Endometrium (tissue), 2 donors: ENCODE results near the gene NBEA.
"Not testable (repeated sequence)": the region's sequence is repeated elsewhere in the genome, so short reads cannot be mapped to it uniquely, and the experiment has no call there.

ENCODE experiments used
- FAIRE-seq: peaks from 2 replicates; lab custom pipeline; 2012; peaks lifted over from hg19 to GRCh38; lab: Jason Lieb, UNC
- donor health status: control.
- donor health status: control.

The NBEA gene

DNA sequence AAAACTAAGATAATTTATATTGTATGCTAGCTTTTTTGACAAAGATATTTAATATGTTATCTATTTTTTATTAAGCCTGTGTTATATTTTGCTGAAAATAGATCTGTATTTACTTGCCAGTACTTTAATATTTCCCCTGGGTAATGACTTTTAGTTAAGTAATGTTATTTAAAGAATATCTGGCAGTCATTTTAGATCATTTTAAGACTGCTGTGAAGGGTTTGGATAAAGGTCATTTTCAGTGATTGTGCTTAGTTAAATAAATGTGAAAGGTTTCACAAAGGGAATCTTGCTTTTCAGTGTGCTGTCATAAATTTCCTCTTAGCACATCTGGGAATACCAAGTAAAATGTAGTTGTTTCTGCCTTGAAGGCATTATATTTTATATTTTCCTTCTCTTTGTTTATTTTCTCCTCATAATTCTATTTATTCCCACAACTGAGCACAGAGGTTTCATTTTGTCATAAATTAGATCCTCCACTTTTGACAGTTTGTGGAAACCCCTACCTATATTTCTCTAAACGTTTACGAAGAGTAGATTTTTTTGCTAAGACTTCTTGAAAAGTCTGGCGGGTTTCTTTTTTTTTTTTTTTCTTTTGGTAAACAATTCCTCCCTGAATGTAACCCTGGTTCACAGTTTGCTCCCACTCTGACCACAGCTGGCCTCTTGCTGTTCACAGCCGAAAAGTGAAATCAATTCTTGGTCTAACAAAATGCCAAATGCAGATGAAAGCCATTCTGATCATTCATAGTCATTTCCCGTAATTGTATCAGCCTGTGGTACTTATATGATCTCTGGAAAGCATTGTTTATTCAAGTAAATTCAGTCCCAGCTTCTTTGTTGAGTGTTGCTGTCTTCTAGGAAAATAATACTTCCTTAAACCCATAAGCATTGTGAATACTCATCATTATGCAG is 446.6 kb downstream of the NBEA start:
- FAIRE-seq = peak; percentile 90

GRCh38 chr13:35389535-35389934 is 447.5 kb downstream of the NBEA start:
- no peak for FAIRE-seq

- FAIRE-seq = no peak
Observed at GRCh38 chr13:35392768-35393167, 450.7 kb downstream of the NBEA start.

- FAIRE-seq = no peak
Observed at GRCh38 chr13:35393886-35394285, 451.8 kb downstream of the NBEA start.

DNA sequence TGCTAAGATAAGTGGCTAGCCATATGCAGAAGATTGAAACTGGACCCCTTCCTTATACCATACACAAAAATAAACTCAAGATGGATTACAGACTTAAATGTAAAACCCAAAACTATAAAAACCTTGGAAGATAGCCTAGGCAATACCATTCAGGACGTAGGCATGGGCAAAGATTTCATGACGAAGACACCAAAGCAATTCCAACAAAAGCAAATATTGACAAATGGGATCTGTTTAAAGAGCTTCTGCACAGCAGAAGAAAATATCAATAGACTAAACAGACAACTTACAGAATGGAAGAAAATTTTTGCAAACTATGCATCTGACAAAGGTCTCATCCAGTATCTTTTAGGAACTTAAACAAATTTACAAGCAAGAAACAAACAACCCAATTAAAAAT is 466.2 kb downstream of the NBEA start:
- not testable (repeated sequence) for FAIRE-seq

DNA sequence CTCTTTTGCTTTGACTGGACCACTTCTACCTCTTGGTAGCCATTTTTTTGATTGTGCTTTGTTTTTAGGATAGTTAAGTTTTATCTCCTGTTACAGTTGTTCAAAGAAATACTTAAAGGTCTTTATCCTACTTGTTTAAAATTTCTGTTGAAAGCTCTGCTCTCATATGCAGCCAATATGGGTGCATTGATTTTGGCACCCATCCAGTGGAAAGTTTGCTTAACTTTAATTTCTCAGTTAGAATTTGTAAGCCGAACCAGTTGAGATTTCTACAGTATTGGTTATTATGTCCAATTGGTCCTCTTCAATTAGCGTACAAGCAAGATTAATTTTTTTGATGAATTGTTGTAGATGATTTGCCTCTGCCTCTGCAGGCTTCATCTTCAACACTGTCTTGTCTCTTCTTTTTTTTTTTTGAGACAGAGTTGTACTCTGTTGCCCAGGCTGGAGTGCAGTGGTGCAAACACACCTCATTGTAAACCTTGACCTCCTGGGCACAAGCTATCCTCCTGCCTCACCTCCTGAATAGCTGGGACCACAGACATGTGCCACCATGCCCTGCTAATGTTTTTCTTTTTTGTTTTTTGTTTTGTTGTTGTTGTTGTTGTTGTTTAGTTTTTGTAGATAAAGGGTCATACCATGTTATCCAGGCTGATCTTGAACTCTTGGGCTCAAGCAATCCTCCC is 469.1 kb downstream of the NBEA start:
- FAIRE-seq = no peak

- no peak for FAIRE-seq
Observed at GRCh38 chr13:35448465-35448864, 506.4 kb downstream of the NBEA start.

GRCh38 chr13:35449821-35450220 is 507.8 kb downstream of the NBEA start:
- no peak for FAIRE-seq

- peak; percentile 55 for FAIRE-seq
Observed at GRCh38 chr13:35455022-35455421, 513.0 kb downstream of the NBEA start.

- no peak for FAIRE-seq
Observed at GRCh38 chr13:35457258-35457657, 515.2 kb downstream of the NBEA start.

- no peak for FAIRE-seq
Observed at GRCh38 chr13:35460061-35460460, 518.0 kb downstream of the NBEA start.

GRCh38 chr13:35465371-35465770 is 523.3 kb downstream of the NBEA start:
- no peak for FAIRE-seq

DNA sequence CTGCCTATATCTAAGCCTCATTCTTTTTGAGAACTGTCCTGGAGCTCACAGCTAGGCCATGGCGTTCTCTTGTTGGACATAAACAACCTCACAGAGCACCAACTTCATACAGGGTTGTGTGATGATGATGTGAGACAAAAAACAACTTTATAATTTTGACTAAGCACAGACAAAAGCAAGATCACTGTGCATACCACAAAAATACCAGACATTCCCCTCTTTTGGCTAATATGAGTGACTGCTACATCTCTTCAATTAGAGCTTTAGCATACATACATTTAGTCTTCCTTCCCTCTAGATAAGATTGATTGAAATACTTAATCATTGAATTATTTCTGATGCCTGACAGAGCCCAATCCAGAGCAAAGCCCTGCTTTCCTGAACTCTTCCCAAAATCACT is 526.1 kb downstream of the NBEA start:
- no peak for FAIRE-seq

- no peak for FAIRE-seq
Observed at GRCh38 chr13:35469806-35470525, 527.9 kb downstream of the NBEA start.

- FAIRE-seq = no peak
Observed at GRCh38 chr13:35470671-35471661, 528.9 kb downstream of the NBEA start.

- FAIRE-seq = no peak
Observed at GRCh38 chr13:35471706-35472322, 529.7 kb downstream of the NBEA start.

- FAIRE-seq = no peak
Observed at GRCh38 chr13:35472323-35472881, 530.3 kb downstream of the NBEA start.

GRCh38 chr13:35473206-35473775 is 531.2 kb downstream of the NBEA start:
- no peak for FAIRE-seq

- peak; percentile 4 for FAIRE-seq
Observed at GRCh38 chr13:35473802-35474201, 531.7 kb downstream of the NBEA start.

- no peak for FAIRE-seq
Observed at GRCh38 chr13:35474496-35475211, 532.6 kb downstream of the NBEA start.
